Activated CD8-positive, alpha-beta memory T cell treated with anti-CD3 and anti-CD28 coated beads for 48 hours (primary cell): ENCODE data around the gene CXorf65.

Source experiments
- DNase-seq, 3 experiments: peaks; one replicate each; pipeline ENCODE4 v3.0.0-alpha.2; 2020; ENCODE audit warnings: low read depth in 2 of 3, low spot score in 2 of 3

CXorf65 gene

DNA sequence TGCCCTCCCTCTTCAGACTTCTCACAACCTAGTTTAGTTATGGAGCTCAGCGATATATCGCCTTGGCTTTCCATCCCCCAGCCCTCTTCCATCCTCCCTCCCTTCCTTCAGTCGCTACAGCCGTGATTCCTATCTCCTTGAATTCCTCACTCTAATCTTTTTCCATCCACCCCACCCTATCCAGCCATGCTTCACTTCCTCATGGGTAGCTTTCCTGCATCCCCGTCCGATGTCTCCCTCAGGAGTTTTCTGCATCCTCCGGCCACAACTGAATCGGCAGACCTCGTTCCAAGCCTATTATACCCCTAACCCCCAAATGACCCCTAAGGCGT is 38.9 kb downstream of the CXorf65 start:
- no peak for DNase-seq

DNA sequence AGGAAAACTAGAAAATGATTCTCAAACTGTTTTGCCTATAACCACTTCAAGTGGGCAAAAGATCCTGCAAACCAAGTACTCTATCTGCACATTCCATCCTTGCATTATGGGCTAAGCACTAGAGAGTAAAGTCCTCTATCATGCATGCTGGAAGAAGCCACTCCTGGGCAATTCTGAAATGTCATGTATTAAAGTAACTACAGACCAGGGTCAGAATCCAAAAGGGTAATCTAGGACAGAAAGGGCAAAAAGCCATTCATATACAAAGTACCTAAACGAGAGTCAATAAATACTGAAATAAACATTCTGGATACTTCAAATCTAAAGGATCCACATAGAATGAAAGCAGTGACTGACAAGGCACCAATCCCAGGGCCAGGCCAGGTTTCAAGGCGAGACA is 39.5 kb downstream of the CXorf65 start:
- no peak for DNase-seq

DNA sequence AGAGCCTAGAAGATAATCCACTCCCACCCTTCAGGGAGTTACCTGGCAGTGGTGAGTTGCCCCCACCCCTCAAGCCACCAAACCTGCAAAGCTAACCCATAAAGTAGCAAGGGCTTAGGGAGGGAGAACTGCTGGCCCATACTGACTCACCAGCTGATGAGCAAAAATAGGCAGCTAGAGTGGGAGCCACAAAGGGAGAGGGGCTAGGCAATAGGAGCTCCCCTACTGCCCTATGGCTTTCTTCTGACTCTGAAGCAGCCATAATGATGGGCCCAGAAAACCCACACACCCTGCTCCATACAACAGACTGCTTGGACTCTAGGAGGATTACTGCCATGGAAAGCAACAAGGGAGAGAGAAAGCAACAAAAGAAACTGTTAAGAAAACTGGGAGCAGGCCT is 46.4 kb downstream of the CXorf65 start:
- DNase-seq = no peak

DNA sequence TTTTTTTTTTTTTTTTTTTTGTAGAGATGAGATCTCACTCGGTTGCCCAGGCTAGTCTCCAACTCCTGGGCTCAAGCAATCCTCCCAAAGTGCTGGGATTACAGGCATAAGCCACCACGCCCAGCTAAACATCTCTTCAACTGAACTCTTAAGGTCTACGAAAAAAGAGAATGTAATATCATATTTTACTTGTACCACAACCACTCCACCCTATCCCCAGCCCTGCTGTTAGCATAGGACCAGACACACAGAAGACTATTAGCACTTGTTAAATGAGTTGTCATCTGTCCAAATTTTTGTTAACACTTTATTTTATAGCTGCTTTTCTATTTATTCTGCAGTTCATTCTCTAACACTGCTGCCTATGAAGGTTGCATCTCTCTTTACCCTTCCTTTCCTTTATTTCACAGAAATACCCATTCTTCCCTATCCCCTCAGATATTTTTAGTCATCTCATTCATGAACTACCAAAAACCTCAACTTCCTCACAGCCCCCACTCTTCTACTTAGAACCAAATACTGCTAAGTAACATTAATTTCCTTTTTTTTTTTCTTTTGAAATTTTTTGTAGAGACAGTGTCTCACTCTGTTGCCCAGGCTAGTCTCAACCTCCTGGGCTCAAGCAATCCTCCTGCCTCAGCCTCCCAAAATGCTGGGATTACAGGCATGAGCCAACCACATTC is 48.6 kb downstream of the CXorf65 start:
- no peak for DNase-seq

DNA sequence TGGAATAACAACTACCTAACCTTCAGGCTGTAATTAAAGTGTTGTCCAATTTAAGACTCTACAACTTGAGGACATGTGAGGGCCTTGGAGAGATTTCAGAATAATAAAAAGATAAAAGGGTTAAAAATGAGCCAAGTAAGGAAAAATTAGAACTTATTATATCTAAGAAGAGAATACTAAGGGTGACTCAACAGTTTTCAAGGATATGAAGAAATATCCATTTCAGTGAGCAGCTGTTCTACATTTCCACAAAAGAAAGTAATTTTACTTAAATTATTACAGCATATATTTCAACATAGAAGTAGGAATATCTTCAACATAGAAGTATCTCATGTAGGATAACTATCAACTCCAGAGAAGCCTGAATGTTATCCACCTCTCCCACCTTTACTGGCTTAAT is 49.7 kb downstream of the CXorf65 start:
- DNase-seq = no peak
